SHP77 treated with DMSO at 0.1 percent for 48 hours (cell line): ENCODE data around the gene PLP1.
"Not testable (repeated sequence)": the region's sequence is repeated elsewhere in the genome, so short reads cannot be mapped to it uniquely, and the experiment has no call there.

Source experiments
- DNase-seq: peaks from one replicate; lab custom pipeline; 2025; lab: John Stamatoyannopoulos, UW

Gene PLP1

GRCh38 chrX:103776546-103776945 is at the start of gene PLP1:
PLP1 (plus strand) TSS chrX:103776840; CDS start chrX:103776996, 156 bp downstream.
- no peak for DNase-seq

GRCh38 chrX:103727115-103727514 is 49.5 kb upstream of the PLP1 start:
- no peak for DNase-seq

- DNase-seq = no peak
Observed at GRCh38 chrX:103729015-103729414, 47.6 kb upstream of the PLP1 start.

- DNase-seq = no peak
Observed at GRCh38 chrX:103730147-103730795, 46.4 kb upstream of the PLP1 start.

GRCh38 chrX:103730796-103731493 is 45.7 kb upstream of the PLP1 start:
- DNase-seq = no peak

- no peak for DNase-seq
Observed at GRCh38 chrX:103733017-103733416, 43.6 kb upstream of the PLP1 start.

- no peak for DNase-seq
Observed at GRCh38 chrX:103734125-103734760, 42.4 kb upstream of the PLP1 start.

- DNase-seq = no peak
Observed at GRCh38 chrX:103737696-103738095, 38.9 kb upstream of the PLP1 start.

- no peak for DNase-seq
Observed at GRCh38 chrX:103739421-103739820, 37.2 kb upstream of the PLP1 start.

GRCh38 chrX:103741879-103742278 is 34.8 kb upstream of the PLP1 start:
- no peak for DNase-seq

GRCh38 chrX:103742339-103742738 is 34.3 kb upstream of the PLP1 start:
- no peak for DNase-seq

- no peak for DNase-seq
Observed at GRCh38 chrX:103747163-103747562, 29.5 kb upstream of the PLP1 start.

GRCh38 chrX:103754401-103754800 is 22.2 kb upstream of the PLP1 start:
- DNase-seq = no peak

GRCh38 chrX:103756736-103757135 is 19.9 kb upstream of the PLP1 start:
- no peak for DNase-seq

- no peak for DNase-seq
Observed at GRCh38 chrX:103758555-103758954, 18.1 kb upstream of the PLP1 start.

GRCh38 chrX:103763541-103763940 is 13.1 kb upstream of the PLP1 start:
- not testable (repeated sequence) for DNase-seq

GRCh38 chrX:103766813-103767555 is 9.7 kb upstream of the PLP1 start:
- not testable (repeated sequence) for DNase-seq

- no peak for DNase-seq
Observed at GRCh38 chrX:103773445-103773844, 3.2 kb upstream of the PLP1 start.

GRCh38 chrX:103774070-103774642 is 2.5 kb upstream of the PLP1 start:
- no peak for DNase-seq

GRCh38 chrX:103779141-103779789 is 2.6 kb downstream of the PLP1 start:
- DNase-seq = no peak

GRCh38 chrX:103780336-103781061 is 3.9 kb downstream of the PLP1 start:
- DNase-seq = no peak
